HPDE6-E6E7 (cell line): ENCODE results near the gene CAV1.

Experiments used
- DNase-seq: peaks from one replicate; pipeline ENCODE4 v3.0.0; 2011; ENCODE audit warnings: missing footprints; ENCODE audit errors: extremely low spot score

Gene CAV1

DNA sequence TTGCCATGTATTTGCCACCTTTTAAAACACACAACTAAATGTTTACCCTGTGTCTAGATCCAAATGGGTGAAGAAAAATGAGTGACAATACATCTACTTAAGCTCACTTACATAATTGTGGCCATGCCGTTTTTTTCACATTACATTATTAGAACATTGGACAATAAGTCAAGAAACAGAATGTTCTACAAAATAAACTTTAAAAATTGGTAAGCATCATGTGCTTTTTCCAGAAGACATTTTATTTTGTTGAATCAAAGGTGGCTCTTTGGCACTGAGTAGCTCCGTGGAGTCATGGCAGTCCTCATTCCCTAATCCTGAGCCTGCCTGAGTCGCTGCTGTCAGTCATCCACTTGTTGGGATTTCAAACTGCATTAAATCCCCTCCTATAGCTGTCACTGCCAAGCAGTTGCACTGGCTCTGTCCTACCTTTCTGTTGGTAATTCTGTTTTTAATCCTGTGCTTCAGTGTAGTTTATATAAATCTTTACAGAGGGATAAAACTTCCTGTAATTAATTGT lies 32.3 kb downstream of the CAV1 start:
- no peak for DNase-seq

DNA sequence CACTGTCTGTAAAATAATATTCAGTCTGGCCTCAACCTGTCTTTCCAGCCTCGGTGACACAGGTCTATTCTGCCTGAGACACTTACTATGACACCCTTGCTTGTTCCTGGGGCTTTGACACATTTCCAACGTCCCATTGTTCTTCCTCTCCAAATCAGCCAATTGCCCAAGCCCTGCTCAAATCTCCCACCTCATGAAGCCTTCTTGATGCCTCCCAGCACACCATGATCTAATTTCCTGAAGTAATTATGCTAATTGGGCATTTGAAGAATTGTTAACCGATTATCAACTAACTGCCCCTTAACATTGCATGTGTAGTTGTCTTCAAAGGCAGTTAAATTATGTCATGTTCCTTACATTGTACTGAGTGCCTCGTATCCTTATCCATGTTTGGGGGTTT lies 33.1 kb downstream of the CAV1 start:
- DNase-seq = no peak

DNA sequence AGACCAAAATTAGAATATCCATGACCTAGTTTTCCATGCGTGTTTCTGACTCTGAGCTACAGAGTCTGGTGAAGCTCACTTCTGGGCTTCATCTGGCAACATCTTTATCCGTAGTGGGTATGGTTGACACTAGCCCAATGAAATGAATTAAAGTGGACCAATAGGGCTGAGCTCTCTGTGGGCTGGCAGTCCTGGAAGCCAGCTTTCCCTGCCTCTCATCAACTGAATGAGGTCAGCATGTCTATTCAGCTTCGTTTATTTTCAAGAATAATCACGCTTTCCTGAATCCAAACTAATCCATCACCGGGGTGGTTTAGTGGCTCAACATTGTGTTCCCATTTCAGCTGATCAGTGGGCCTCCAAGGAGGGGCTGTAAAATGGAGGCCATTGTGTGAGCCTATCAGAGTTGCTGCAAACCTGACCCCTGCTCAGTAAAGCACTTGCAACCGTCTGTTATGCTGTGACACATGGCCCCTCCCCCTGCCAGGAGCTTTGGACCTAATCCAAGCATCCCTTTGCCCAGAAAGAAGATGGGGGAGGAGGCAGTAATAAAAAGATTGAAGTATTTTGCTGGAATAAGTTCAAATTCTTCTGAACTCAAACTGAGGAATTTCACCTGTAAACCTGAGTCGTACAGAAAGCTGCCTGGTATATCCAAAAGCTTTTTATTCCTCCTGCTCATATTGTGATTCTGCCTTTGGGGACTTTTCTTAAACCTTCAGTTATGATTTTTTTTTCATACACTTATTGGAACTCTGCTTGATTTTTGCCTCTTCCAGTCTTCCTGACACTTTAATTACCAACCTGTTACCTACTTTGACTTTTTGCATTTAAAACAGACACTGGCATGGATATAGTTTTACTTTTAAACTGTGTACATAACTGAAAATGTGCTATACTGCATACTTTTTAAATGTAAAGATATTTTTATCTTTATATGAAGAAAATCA lies 35.5 kb downstream of the CAV1 start:
- DNase-seq = no peak

DNA sequence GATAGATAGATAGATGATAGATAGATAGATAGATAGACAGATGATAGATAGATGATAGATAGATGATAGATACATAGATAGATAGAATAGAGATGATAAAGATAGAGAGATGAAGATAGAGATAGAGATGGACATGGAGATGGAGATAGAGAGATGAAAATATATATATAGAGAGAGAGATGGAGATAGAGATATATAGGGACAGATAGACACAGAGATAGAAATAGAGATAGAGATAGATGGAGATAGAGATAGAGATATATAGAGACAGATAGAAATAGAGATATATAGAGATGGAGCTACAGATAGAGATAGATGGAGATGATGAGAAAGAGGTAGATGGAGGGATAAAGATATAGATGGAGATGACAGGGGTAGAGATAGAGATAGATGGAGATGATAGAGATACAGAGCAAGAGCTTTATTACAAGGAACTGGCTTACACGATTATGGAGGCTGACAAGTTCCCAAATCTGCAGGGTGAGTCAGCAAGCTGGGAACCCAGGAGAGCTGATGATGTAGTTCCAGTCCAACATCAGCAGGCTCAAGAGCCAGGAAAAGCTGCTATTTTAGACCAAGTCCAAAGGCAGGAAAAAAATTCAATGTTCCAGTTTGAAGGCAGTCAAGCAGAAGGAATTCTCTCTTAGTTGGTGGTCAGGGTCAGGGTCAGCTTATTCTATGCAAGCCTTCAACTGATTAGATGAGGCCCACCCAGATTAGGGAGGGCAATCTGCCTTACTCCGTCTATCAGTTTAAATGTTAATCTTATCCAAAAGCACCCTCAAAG lies 37.1 kb downstream of the CAV1 start:
- DNase-seq = no peak

DNA sequence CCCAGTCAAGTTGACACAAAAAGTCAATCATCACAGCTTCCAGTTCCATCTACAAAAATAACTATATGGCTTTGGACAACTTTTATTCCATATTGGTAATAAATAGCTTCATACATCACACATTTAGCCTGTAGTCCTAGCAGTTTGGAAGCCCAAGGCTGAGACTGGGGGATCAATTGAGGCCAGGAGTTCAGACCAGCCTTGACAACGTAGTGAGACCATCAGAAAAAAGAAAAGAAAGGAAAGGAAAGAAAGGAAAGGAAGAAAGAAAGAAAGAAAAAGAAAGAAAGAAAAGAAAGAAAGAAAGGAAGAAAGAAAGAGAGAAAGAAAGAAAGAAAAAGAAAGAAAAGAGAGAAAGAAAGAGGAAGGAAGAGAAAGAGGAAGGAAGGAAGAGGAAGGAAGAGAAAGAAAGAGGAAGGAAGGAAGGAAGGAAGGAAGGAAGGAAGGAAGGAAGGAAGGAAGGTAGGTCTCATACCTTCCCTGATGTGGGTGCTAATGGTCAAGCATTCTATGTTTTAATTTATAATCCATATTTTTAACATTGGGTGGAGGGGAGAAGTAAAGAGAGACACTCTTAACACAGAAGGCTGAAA lies 37.8 kb downstream of the CAV1 start:
- no peak for DNase-seq

DNA sequence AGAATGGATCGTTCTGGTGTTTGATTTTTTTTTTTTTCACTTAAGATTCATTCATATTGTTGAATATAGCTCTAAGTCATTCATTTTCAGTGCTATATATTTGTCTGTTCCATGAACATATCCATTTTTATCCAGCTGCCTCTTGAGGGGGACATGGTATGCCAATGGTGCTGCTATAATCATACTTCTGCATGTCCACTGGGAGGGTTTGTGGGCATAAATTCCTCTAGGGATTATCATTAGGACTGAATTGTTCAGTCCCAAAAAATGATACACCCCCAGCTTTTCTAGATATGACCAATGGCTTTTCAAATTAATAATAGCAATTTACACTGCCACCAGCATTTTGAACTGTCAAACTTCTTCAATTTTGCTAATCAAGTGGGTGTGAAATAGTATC lies 41.1 kb downstream of the CAV1 start:
- no peak for DNase-seq

DNA sequence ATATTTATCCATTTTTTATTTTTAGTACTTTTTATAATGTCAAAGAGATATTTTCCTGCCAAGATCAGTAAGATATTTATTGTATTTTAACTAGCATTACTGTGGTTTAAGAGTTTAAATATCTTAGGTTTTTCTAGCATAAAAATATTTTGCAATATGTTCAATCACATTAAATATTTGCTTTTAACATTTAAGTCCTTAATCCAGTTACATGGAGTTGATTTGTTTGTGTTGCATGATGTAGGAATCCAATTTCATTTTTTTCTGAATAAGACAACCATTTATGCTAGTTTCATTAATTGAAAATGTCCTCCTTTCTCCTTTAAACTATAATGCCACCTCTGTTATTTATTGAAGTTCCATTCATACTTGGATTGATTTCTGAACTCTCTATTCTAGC lies 41.8 kb downstream of the CAV1 start:
- no peak for DNase-seq

DNA sequence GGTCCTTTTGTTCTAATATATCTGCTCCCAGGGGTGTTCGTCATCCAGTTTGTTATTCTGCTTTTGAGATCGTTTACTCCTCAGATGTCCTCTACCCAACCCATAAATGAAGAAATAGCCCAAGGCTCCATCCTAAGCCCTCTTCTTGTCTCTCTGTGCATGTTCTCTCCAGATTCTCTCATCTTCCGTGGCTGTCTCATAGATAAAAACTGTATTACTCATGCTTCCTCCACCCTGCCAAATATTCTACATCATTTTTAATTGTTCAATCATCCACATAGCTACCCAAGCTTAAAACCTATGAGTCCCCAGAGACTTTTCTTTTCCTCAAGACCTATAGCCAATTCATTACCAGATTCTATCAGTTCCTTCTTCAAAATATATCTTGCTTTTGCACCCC lies 44.9 kb downstream of the CAV1 start:
- peak; percentile 32 for DNase-seq

DNA sequence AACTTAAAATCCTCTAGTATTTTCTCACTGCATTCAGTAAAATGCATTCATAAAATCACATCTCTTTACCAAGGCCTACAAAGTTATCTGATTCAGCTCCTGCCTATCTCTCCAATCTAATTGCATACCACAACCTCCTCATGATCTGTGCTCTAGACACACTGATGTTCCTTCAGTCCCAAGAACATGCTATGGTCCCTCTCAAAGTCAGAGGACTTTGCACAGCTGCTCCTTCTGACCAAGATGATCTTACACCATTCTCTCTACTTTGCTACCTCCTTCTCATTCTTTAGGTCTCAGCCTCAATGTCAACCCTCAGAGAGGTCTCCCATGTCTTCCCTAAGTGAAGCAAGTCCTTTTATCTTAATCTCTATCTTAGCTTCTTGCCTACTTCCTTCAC lies 45.5 kb downstream of the CAV1 start:
- DNase-seq = no peak

DNA sequence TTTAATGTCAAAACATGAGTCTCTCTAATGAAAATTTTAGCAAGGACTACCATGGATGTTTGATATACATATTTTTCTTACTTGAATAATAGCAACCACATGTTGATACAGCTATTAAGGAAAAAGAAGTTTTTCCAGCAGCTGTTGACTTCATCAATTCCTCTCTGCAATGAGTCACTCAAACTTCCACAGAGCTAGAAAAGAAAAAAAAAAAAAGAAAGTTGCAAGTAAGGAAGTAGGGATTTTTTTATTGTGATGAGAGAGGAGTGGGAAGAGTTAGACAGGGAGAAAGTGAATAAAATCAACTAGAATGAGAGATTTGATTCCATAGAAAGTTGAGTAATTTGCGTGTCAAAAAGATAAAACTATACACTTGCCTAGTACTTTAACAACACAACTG lies 46.2 kb downstream of the CAV1 start:
- no peak for DNase-seq

DNA sequence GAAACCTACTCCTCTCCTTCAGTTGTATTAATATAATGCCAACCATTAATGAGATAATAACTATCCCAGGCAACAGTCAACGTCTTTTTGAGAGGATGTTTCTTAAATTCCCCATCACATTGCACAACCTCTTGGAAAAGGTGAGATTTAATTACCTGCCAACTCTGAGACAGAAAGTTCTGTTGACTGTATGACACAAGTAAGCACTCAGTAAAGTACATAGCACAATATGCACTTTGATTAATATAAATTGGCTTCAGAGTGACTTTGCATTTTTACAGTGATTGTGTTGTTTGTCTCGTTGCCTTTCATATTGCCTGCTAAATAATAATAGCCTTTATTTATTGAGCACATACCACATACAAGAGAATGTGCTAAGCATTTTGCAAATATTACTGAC lies 46.7 kb downstream of the CAV1 start:
- DNase-seq = no peak

DNA sequence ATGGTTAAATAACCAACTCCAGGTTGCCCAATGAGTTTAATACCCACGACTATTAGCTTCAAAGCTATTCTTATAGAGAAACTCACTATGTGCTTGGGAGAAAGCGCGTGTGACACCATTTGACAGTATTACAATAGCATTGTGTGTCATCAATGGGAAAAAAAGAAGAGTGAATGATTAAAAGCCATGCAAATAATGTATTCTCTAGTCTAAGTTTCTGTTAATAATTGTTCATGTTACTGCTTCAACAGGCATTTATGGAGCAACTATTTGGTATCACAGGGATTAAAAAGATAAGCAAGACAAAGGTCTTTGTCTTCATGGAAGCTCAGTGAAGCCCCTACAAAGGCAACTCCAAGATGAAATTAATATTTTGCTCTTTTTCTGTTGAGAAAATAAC lies 47.2 kb downstream of the CAV1 start:
- no peak for DNase-seq

DNA sequence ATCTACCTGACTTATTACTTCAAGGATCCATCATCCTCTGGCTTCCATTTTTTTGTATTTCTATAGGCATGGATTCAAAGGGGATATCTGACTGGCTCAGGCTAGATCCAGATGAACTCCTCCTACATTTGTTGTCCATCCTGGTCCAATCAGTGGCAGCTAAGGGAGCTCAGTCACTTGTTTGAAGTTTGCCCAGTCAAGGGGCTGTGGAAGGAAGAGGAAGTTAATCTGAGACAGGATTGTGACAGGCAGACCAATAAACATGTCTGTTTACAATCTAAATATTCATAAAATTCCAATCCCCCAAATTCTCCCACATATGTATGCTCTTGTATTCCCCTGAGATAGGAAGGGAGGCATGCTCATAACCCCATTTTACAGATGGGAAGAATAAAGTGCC lies 48.7 kb downstream of the CAV1 start:
- no peak for DNase-seq

DNA sequence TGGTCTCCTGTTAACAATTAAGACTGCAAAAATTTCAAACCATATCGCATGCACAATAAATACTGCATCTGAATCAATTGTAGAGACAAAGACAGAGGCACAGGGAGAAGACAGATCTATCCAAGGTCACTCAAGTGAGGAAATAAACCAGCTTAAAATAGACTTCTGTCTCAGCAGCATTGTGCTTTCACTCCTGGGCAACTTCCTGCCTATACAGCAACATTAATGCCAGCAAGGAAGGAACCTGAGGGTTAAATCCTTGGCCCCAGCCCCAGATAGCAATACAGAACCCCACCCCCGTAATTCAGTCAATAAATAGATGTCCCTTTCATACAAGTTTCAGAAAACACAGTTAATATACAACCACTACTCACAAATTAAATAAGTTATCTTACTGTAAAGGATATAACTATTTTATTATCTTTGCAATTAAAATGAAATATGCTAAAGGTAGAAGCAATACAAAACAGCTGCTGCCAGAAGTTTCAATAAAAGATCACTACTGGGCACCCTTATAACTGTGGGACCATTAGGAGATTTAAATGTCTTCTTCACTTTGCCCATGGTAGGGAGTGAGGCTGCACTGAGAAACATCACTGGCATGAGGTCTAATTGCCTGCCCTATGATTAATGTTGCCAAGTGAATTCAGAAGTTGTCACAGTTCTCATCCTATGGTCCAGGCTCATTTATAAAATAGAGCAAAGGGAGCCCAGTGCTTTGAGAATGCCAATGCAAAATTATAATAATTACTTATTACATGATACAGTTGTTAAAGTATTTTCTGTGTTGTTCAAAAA lies 49.4 kb downstream of the CAV1 start:
- DNase-seq = no peak

DNA sequence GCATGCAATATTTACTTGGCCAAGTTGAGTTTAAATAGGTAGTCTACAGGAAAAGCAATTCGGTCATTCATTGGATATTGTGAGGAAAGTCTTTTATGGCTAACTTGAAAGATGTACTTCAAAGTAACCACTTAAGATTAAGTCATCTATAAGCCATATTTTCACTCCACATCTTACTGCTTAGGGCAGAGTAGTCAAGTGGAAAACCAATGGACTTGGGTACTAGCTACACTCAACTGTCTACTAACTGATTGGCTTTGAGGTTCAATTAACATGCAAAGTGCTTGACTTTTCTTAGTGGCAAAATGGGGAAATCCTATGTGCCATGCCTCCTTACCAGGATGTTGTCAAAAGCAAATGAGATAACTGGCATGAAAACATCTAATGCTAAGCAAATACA lies 51.0 kb downstream of the CAV1 start:
- DNase-seq = no peak

DNA sequence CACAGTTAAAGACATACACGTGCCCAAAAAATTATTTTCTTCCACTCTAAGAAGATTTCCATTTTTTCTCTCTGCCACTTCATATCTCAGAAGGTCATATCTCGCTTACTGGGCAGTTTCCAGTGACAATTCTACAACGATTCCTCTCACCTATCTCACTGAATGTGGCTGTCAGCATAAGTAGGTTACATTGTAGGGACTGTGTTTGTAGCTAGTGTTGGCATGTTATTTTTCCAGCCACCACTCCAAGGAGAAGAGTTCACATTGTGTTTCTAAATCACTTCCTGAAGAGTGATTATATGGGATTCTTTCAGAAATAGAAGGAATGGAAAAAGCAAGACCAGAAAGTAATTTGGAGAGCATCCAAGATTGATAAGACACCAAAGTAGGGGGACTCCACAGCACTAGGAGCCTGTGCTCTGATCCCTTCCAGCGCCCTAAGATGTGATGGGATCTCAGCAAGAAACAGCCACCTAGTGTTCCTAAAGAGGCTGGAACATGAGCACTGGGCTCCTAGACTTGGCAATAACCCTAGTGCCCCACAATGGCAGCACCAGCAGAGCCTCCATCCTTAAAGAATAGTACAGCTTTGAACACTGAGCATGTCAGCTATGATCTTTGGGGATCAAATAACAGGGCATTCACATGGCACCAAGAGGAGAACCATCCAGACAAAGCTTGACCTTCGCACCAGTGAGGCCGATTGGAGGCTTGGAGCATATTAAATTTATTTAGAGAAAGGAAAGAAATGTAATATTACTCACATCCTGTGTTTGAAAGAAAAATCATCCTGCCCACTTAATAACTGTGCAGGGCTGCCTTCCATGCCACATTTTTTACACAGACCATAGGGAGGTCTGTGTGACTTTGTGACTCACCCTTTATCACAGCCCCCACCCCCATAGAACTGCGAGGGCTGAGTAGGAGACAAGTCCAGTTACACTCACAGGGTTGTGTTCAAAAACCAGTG lies 51.8 kb downstream of the CAV1 start:
- DNase-seq = peak; percentile 23

DNA sequence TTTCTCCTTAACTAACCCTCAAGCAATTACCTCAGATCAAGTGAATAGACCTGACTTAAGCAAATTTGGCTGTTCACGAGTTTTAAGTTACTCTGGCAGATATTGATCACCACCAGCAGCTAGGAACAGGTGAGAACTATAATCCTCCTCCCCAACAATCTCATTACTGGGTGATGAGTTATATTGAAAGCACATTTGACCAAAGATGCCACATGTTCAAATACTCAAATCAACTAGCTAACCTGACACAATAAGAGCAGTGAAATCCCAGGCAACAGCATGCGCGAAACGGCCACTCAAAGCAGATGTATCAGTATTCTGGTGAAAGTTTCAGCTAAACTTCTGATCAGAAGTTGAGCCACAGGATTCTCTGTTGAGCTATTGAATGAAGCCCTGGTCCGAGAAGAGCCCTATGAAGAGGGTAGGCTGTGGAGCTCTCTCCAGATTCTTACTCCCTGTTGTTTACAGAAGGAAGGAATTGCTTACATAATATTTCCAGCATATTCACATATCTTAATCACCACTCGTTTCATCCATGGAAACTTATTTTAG lies 52.6 kb downstream of the CAV1 start:
- no peak for DNase-seq

DNA sequence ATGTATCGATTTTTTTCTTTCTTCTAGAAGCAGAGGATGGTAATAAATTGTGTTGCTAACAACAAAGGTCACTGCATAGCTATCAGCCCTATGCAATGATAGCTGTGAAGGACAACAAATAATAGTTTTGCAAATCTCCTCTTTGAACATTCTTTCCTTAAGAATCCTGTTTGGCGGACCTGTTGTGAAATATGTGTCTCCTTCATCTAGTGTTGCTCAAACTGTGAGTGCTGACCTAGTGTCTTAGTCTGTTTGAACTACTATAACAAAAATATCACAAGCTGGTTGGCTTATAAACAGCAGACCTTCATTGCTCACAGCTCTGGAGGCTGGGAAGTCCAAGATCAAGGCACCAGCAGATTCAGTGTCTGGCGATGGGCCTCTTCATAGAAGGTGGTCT lies 53.7 kb downstream of the CAV1 start:
- no peak for DNase-seq

DNA sequence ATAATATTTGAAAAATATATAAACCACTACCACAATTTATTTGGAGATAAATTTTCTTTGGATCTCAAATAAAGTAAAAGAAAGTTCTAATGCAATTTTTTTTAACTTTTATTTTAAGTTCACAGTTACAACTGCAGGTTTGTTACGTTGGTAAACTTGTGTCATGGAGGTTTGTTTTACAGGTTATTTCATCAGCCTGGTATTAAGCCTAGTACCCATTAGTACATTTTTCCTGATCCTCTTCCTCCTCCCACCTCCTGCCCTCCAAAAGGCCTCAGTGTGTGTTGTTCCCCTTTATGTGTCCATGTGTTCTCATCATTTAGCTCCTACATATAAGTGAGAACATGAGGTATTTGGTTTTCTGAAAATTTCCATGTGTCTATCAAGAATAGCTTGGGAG lies 54.5 kb downstream of the CAV1 start:
- no peak for DNase-seq

DNA sequence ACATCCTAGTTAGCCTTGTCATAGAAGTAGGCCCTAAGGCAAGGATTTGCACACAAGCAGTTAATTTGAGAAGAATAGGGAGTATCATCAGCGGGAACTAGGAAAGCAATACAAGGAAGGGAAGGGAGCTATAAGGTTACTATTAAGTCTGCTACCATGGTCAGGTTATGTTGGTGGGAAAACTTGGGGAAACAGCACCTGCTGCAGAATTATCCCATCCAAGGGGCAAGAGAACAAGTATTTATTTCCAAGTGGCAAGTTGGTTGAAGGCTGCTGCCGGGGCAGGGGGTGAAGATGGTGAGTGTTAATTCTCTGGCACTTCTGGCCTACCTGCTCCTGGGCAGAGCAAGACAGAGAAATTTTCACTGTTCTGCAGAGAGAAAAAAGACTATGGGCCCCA lies 55.0 kb downstream of the CAV1 start:
- no peak for DNase-seq
